OCI-LY3 (cell line): ENCODE results near the gene RHBDD2.

Experiments
- H2AFZ ChIP-seq: fragments of 200-600, 300-600 bp; shearing (Covaris generic); 2 replicates; pipeline ENCODE4 v1.6.0; 2014; ENCODE audit warnings: antibody characterized with exemption, low read depth, low read length
- H3K27ac ChIP-seq: fragments of 200-600, 300-600 bp; sonication (generic); 2 replicates; pipeline ENCODE4 v1.5.1; 2014; ENCODE audit warnings: mild to moderate bottlenecking, low read length, moderate library complexity, mixed read lengths
- H3K27me3 ChIP-seq: fragments of 200-600, 300-600 bp; sonication (generic); 2 replicates; pipeline ENCODE4 v1.6.1; 2014; ENCODE audit warnings: low read depth, low read length, mixed read lengths
- H3K36me3 ChIP-seq: fragments of 200-600, 300-600 bp; sonication (generic); replicated peaks from 2 replicates; pipeline ENCODE3; 2014; ENCODE audit warnings: low read depth, low read length, mixed read lengths
- H3K4me1 ChIP-seq: fragments of 300-600, 200-600 bp; sonication (generic); 2 replicates; pipeline ENCODE4 v1.6.1; 2014; ENCODE audit warnings: low read length, mixed read lengths
- H3K4me2 ChIP-seq: fragments of 200-600, 300-600 bp; sonication (generic); 2 replicates; pipeline ENCODE4 v1.6.1; 2014; ENCODE audit warnings: low read length, mixed read lengths
- H3K4me3 ChIP-seq: fragments of 300-600, 200-600 bp; sonication (generic); 2 replicates; pipeline ENCODE4 v1.5.1; 2014; ENCODE audit warnings: antibody characterized with exemption, mild to moderate bottlenecking, low read length, moderate library complexity
- H3K79me2 ChIP-seq: fragments of 300-600, 200-600 bp; shearing (Covaris generic); 2 replicates; pipeline ENCODE4 v1.6.1; 2014; ENCODE audit warnings: mild to moderate bottlenecking, low read length, mixed read lengths
- H3K9ac ChIP-seq: fragments of 300-600, 200-600 bp; shearing (Covaris generic); 2 replicates; pipeline ENCODE4 v1.6.0; 2014; ENCODE audit warnings: mild to moderate bottlenecking, low read length, moderate library complexity
- H3K9me3 ChIP-seq: fragments of 200-600, 300-600 bp; shearing (Covaris generic); 2 replicates; pipeline ENCODE4 v1.6.1; 2014; ENCODE audit warnings: low read length, mixed read lengths; ENCODE audit not compliant: insufficient read depth
- H4K20me1 ChIP-seq: fragments of 200-600, 300-600 bp; sonication (generic); 2 replicates; pipeline ENCODE4 v1.6.1; 2016; ENCODE audit warnings: low read length, mixed read lengths; ENCODE audit not compliant: insufficient read depth
- EZH2phosphoT487 ChIP-seq: fragments of 200-600 bp; shearing (Covaris generic); IDR thresholded peaks from 2 replicates; pipeline ENCODE4 v1.6.1; 2018; ENCODE audit warnings: antibody characterized with exemption, mixed run types, low read depth
- TF ChIP-seq, protein P1 (sequence below): fragments of 200-600, 300-600 bp; sonication (generic); IDR thresholded peaks from 2 replicates; pipeline ENCODE4 v1.5.1; 2014; ENCODE audit warnings: antibody characterized with exemption, low read length, low read depth

The RHBDD2 gene

GRCh38 chr7:75931680-75932079 is 52.8 kb downstream of the RHBDD2 start:
- Histone ChIP-seq H3K4me2 (no peak overlapping the region), H4K20me1 (peaks cover 10% of the 10 kb centered on the region), H3K4me3 (no peak overlapping the region), H2AFZ (no peak overlapping the region), H3K4me1 (peaks cover 2% of the 10 kb centered on the region; the same call in 1 of the 2 replicates), H3K36me3 (peaks cover 6% of the 10 kb centered on the region), H3K9ac (no peak overlapping the region), H3K79me2 (peaks cover 27% of the 10 kb centered on the region), H3K9me3 (no peaks in the 10 kb centered on the region), H3K27ac (no peak overlapping the region), H3K27me3 (no peaks in the 10 kb centered on the region)
- TF ChIP-seq EZH2phosphoT487, result no peak
- TF ChIP-seq, protein P1, sequence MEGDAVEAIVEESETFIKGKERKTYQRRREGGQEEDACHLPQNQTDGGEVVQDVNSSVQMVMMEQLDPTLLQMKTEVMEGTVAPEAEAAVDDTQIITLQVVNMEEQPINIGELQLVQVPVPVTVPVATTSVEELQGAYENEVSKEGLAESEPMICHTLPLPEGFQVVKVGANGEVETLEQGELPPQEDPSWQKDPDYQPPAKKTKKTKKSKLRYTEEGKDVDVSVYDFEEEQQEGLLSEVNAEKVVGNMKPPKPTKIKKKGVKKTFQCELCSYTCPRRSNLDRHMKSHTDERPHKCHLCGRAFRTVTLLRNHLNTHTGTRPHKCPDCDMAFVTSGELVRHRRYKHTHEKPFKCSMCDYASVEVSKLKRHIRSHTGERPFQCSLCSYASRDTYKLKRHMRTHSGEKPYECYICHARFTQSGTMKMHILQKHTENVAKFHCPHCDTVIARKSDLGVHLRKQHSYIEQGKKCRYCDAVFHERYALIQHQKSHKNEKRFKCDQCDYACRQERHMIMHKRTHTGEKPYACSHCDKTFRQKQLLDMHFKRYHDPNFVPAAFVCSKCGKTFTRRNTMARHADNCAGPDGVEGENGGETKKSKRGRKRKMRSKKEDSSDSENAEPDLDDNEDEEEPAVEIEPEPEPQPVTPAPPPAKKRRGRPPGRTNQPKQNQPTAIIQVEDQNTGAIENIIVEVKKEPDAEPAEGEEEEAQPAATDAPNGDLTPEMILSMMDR, result no peak

- TF ChIP-seq, protein P1, result no peak
- no peak for TF ChIP-seq EZH2phosphoT487
- H3K79me2 ChIP-seq, result peaks cover 8% of the 10 kb centered on the region
- H3K4me2 ChIP-seq, result no peak overlapping the region
- peaks cover 2% of the 10 kb centered on the region; the same call in 1 of the 2 replicates for H3K4me1 ChIP-seq
- no peaks in the 10 kb centered on the region for H3K36me3 ChIP-seq
- H2AFZ ChIP-seq, result no peak overlapping the region
- no peaks in the 10 kb centered on the region for H4K20me1 ChIP-seq
- no peak overlapping the region for H3K27ac ChIP-seq
- H3K4me3 ChIP-seq, result no peak overlapping the region
- H3K9me3 ChIP-seq, result no peaks in the 10 kb centered on the region
- H3K9ac ChIP-seq, result no peak overlapping the region
- no peaks in the 10 kb centered on the region for H3K27me3 ChIP-seq
Observed at GRCh38 chr7:75937958-75938786, 59.3 kb downstream of the RHBDD2 start.
